GM12801 (cell line): Measurements from ENCODE around the gene ABI1.

ENCODE experiments used
- CTCF ChIP-seq: IDR thresholded peaks from one replicate; pipeline ENCODE4 v1.5.1; 2011; ENCODE audit warnings: control low read depth; ENCODE audit not compliant: insufficient read length; ENCODE audit errors: extremely low read depth

Gene ABI1

GRCh38 chr10:26798298-26798697, 62.5 kb downstream of the ABI1 start:
- no peak for TF ChIP-seq CTCF

GRCh38 chr10:26797340-26797739, 63.4 kb downstream of the ABI1 start:
- TF ChIP-seq CTCF, result no peak

GRCh38 chr10:26792758-26793495, 67.8 kb downstream of the ABI1 start:
- no peak for TF ChIP-seq CTCF

- TF ChIP-seq CTCF, result no peak
Measured at GRCh38 chr10:26790221-26790995, 70.3 kb downstream of the ABI1 start.

- TF ChIP-seq CTCF, result no peak
Measured at GRCh38 chr10:26787362-26787761, 73.4 kb downstream of the ABI1 start.

- no peak for TF ChIP-seq CTCF
Measured at GRCh38 chr10:26781797-26782196, 79.0 kb downstream of the ABI1 start.

- TF ChIP-seq CTCF, result no peak
Measured at GRCh38 chr10:26780793-26781601, 79.8 kb downstream of the ABI1 start.
